ENCODE measurements around the gene RWDD2A. TPM values are rescaled to one million over a fixed set of nuclear protein-coding genes. Genes with fewer than 3 reads are reported as not detected.

RWDD2A gene
- total RNA-seq (2014; rRNA removed; shearing (Covaris generic)) = 3.1 and 3.6 TPM in 2 replicates

GRCh38 chr6:83192871-83193746 lies at the start of gene RWDD2A, which contains the start of gene PGM3:
TSS of gene RWDD2A (plus strand) at chr6:83193357. CDS start at chr6:83194452, 1,095 bp downstream.
TSS of gene PGM3 (minus strand) at chr6:83193265. CDS start at chr6:83191012, 2,253 bp downstream.
- no peaks in the 10 kb centered on the region for H3K9me3 ChIP-seq (replicated peaks)
- peak within 1 kb of the TSS; percentile 74 for H3K4me3 ChIP-seq
- no peaks in the 10 kb centered on the region for H3K27me3 ChIP-seq
- H3K27ac ChIP-seq = peak within 1 kb of the TSS; percentile 63
- 0 out of 2 replicates have a peak, but pooled peaks cover 2% of the 10 kb centered on the region for H3K36me3 ChIP-seq
- no peaks in the 10 kb centered on the region for H3K4me1 ChIP-seq
- peak; percentile 85 to 90 for DNase-seq

- Histone ChIP-seq H3K27ac (no peak overlapping the region), H3K9me3 (replicated peaks) (no peaks in the 10 kb centered on the region), H3K36me3 (no peaks in the 10 kb centered on the region), H3K4me1 (0 out of 2 replicates have a peak, but pooled peaks cover under 1% of the 10 kb centered on the region), H3K27me3 (no peaks in the 10 kb centered on the region), H3K4me3 (no peak overlapping the region)
- DNase-seq = no peak
Observed at GRCh38 chr6:83151114-83151513, 42.0 kb upstream of the RWDD2A start.

GRCh38 chr6:83152913-83153312 lies 40.2 kb upstream of the RWDD2A start:
- no peaks in the 10 kb centered on the region for H3K27me3 ChIP-seq
- H3K27ac ChIP-seq = no peak overlapping the region
- H3K4me3 ChIP-seq = no peak overlapping the region
- no peaks in the 10 kb centered on the region for H3K9me3 ChIP-seq (replicated peaks)
- no peak for DNase-seq
- H3K4me1 ChIP-seq = peaks cover 6% of the 10 kb centered on the region; the same call in 1 of the 2 replicates
- H3K36me3 ChIP-seq = no peaks in the 10 kb centered on the region

- Histone ChIP-seq H3K27ac (no peak overlapping the region), H3K36me3 (peaks cover 3% of the 10 kb centered on the region; the same call in 1 of the 2 replicates), H3K9me3 (replicated peaks) (no peaks in the 10 kb centered on the region), H3K4me1 (peaks cover 6% of the 10 kb centered on the region; the same call in 1 of the 2 replicates), H3K4me3 (no peak overlapping the region), H3K27me3 (no peaks in the 10 kb centered on the region)
- no peak for DNase-seq
Observed at GRCh38 chr6:83153883-83154521, 39.2 kb upstream of the RWDD2A start.

DNA sequence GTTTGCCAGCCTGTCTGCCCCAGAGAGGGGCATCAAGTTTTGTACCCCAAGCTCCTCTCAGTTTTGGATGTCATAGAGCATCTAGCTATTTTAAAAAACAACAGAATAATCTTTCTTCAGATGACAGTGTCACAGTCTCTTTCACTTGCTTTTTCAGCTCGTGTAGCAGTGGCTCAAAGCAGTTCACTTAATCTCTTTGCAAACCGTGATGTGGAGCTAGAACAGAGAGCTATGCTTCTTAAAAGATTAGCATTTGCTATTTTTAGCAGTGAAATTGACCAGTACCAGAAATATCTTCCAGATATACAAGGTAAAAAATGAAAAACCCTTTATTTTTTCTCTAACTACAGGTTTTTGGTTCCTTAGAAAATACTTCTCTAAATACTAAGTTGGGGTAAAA lies 37.4 kb upstream of the RWDD2A start:
- DNase-seq = peak in 1 of 2 experiments; percentile 5
- Histone ChIP-seq H3K9me3 (replicated peaks) (no peaks in the 10 kb centered on the region), H3K4me1 (peaks cover 21% of the 10 kb centered on the region), H3K27me3 (no peaks in the 10 kb centered on the region), H3K4me3 (no peak overlapping the region), H3K36me3 (peaks cover 5% of the 10 kb centered on the region; the same call in 1 of the 2 replicates), H3K27ac (no peak overlapping the region)

GRCh38 chr6:83160167-83160566 lies 33.0 kb upstream of the RWDD2A start:
- peak overlapping the region; percentile 21; the same call in 1 of the 2 replicates for H3K27ac ChIP-seq
- peak; percentile 82 to 87 for DNase-seq
- H3K9me3 ChIP-seq (replicated peaks) = no peaks in the 10 kb centered on the region
- no peaks in the 10 kb centered on the region for H3K27me3 ChIP-seq
- peaks cover 11% of the 10 kb centered on the region; the same call in 1 of the 2 replicates for H3K36me3 ChIP-seq
- peaks cover 24% of the 10 kb centered on the region for H3K4me1 ChIP-seq
- no peak overlapping the region for H3K4me3 ChIP-seq

DNA sequence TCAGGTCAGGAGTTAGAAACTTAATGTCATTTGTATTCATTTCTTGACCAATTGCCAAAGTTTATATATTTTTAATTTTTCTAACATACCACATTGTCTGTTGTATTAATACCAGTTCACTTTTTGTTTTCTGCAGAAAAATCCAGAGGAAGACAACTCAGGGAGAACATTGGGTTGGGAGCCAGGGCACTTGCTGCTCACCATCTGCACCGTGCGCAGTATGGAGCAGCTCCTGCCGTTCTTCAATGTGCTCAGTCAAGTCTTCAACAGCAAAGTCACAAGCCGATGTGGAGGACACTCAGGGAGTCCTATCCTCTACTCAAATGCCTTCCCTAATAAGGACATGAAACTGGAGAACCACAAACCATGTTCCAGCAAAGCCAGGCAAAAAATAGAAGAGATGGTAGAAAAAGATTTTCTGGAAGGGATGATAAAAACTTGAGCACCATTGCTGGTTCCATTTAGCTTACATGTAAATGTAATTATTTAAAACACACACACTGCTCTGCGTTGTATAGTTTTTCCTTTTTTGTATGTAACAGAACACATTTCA lies 25.4 kb upstream of the RWDD2A start:
- H3K27me3 ChIP-seq = no peaks in the 10 kb centered on the region
- H3K36me3 ChIP-seq = peaks cover 69% of the 10 kb centered on the region
- no peak overlapping the region for H3K27ac ChIP-seq
- DNase-seq = no peak
- no peaks in the 10 kb centered on the region for H3K9me3 ChIP-seq (replicated peaks)
- no peaks in the 10 kb centered on the region for H3K4me1 ChIP-seq
- no peak overlapping the region for H3K4me3 ChIP-seq

DNA sequence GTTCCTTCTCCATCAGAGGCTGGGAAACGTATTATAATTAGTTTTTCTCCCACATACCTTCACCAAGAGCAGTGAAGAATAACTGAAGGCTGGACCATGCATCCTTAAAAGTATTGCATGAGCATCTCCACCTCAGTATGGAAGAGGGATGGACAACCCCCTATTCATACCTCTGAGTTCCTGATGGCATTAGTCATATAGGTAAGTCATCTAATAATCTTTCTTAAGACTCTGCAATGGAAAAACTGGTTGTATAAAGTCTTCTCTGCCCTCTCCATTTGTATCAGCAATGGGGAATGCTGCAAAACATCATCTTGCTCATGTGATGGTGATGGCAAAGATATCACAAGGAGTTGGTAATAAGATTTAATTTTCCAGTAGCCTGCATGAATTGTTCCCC lies 24.6 kb upstream of the RWDD2A start:
- DNase-seq = no peak
- Histone ChIP-seq H3K27me3 (no peaks in the 10 kb centered on the region), H3K4me3 (no peak overlapping the region), H3K36me3 (peaks cover 76% of the 10 kb centered on the region), H3K4me1 (no peaks in the 10 kb centered on the region), H3K27ac (no peak overlapping the region), H3K9me3 (replicated peaks) (no peaks in the 10 kb centered on the region)

- no peaks in the 10 kb centered on the region for H3K9me3 ChIP-seq (replicated peaks)
- peaks cover 81% of the 10 kb centered on the region for H3K36me3 ChIP-seq
- no peak overlapping the region for H3K27ac ChIP-seq
- no peaks in the 10 kb centered on the region for H3K4me1 ChIP-seq
- no peak overlapping the region for H3K4me3 ChIP-seq
- H3K27me3 ChIP-seq = no peaks in the 10 kb centered on the region
- no peak for DNase-seq
Observed at GRCh38 chr6:83169106-83169505, 24.1 kb upstream of the RWDD2A start.

GRCh38 chr6:83169511-83169910 lies 23.6 kb upstream of the RWDD2A start:
- DNase-seq = no peak
- no peaks in the 10 kb centered on the region for H3K4me1 ChIP-seq
- H3K4me3 ChIP-seq = no peak overlapping the region
- H3K36me3 ChIP-seq = peaks cover 85% of the 10 kb centered on the region
- no peaks in the 10 kb centered on the region for H3K27me3 ChIP-seq
- no peaks in the 10 kb centered on the region for H3K9me3 ChIP-seq (replicated peaks)
- H3K27ac ChIP-seq = no peak overlapping the region

DNA sequence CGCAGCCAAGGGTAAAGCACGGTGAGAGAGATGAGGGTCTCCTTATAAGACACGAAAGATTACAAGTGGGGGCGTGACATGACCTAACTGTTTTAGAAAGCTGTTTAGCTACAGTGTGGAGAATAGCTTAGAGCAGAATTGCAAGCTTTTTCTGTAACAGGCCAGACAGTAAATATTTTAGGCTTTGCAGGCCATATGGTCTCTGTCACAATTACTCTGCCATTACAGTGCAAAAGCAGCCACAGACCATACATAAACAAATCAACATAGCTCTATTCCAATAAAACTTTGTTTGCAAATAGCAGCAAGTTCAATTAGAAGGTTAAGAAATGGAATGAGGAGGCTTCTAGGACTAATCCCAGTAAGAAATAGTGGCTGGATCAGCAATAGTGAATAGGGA lies 16.9 kb upstream of the RWDD2A start:
- H3K27me3 ChIP-seq = no peaks in the 10 kb centered on the region
- H3K27ac ChIP-seq = no peak overlapping the region
- H3K4me1 ChIP-seq = no peaks in the 10 kb centered on the region
- H3K4me3 ChIP-seq = no peak overlapping the region
- no peaks in the 10 kb centered on the region for H3K9me3 ChIP-seq (replicated peaks)
- H3K36me3 ChIP-seq = peaks cover 65% of the 10 kb centered on the region
- DNase-seq = no peak

DNA sequence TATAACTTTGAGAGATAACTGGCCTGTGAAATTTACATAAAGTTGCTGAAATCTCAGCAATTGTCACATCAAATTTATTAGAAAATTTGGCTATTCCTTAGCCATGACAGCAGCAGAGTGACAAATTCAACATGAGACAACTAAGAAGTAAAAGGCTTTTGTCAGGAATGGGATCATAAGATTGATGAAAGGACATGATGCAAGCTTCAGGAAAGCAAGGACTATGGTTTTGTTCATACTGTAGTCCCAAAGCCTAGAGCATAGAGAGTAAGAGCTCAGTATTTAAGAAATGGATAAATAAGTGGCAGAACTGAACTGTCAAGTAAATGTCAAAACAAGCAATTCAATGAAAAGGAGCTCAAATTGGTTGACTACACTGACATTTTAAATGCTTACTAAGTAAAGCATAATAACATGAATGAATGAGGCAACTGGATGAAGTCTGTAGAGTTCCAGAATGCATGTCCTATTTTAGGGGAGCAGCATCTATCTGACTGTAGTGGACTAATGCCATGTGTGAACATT lies 12.7 kb upstream of the RWDD2A start:
- no peaks in the 10 kb centered on the region for H3K27me3 ChIP-seq
- H3K4me1 ChIP-seq = no peaks in the 10 kb centered on the region
- H3K4me3 ChIP-seq = no peak overlapping the region
- no peak overlapping the region for H3K27ac ChIP-seq
- DNase-seq = no peak
- H3K9me3 ChIP-seq (replicated peaks) = no peaks in the 10 kb centered on the region
- H3K36me3 ChIP-seq = peaks cover 49% of the 10 kb centered on the region

DNA sequence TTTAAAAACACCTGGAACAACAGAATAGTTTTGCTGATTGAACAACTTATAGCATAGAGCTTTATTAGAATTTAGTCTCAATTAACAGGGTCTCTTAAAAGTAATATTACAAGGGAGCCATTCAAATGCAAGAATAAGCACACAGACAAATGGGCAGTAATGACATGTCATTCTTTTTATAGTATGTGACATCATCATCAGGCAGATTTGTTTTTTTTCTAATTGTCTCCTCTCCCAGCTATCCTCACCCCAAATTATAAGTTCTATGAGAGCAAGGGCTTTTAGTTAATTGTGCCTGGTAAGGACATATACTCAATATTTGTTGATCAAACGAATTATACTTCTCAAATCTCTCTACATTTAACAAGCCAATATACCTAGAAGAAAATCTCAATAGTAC lies 11.0 kb upstream of the RWDD2A start:
- DNase-seq = no peak
- no peaks in the 10 kb centered on the region for H3K9me3 ChIP-seq (replicated peaks)
- peaks cover 59% of the 10 kb centered on the region for H3K36me3 ChIP-seq
- no peaks in the 10 kb centered on the region for H3K4me1 ChIP-seq
- H3K27ac ChIP-seq = no peak overlapping the region
- H3K27me3 ChIP-seq = no peaks in the 10 kb centered on the region
- no peak overlapping the region for H3K4me3 ChIP-seq

DNA sequence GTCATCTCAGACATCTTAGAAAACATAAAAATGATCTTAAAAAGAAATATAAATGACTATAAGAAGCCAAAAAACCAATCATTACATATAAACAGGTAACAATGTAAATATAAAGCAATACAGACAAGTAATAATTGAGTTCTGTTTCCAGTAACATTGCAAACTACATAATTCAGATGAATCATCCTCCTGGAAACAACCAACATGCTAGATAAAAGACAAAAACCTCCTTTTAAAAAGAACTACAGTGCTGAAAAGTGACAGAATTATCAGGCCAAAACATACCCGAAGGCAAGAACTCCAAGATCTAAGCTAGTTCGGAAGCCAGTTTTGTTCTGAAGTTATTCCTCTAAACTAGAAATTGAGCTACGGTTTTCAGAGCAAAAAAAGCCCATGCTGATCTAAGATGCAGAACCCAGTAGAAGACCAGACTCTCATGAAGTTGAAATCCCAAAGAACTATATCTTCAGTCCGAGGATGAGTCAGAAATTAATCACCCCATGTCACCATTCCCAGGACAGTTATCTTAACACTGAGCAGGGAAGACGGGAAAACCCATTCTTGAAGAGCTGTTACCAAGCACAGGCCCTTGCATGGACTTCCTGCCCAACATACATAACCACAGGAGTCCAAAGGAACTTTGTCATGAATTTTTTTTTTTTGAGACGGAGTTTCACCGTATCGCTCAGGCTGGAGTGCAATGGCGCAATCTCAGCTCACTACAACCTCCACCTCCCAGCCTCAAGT lies 9.9 kb upstream of the RWDD2A start:
- Histone ChIP-seq H3K9me3 (replicated peaks) (no peaks in the 10 kb centered on the region), H3K27me3 (no peaks in the 10 kb centered on the region), H3K36me3 (peaks cover 59% of the 10 kb centered on the region), H3K4me1 (no peaks in the 10 kb centered on the region), H3K27ac (no peak overlapping the region), H3K4me3 (no peak overlapping the region)
- DNase-seq = no peak
